ENCODE measurements around the gene ARID5B. TPM values are rescaled to one million over a fixed set of nuclear protein-coding genes. Genes with fewer than 3 reads are reported as not detected.

The ARID5B gene
- total RNA-seq, 1 experiment from 2014 or later: 12.4 TPM

GRCh38 chr10:62037890-62038608, 136.6 kb downstream of the ARID5B start:
- no peak for DNase-seq (ENCODE audit: low spot score)
- in situ Hi-C loops (cut with HindIII; ENCODE audit: low sequenced_read_pairs): no loop called here

- in situ Hi-C loops (cut with HindIII; ENCODE audit: low sequenced_read_pairs): no loop called here
- peak; percentile 64 for DNase-seq (ENCODE audit: low spot score)
Observed at GRCh38 chr10:62038609-62039190, 137.2 kb downstream of the ARID5B start.

GRCh38 chr10:62039954-62040353, 138.5 kb downstream of the ARID5B start:
- DNase-seq (ENCODE audit: low spot score): no peak
- in situ Hi-C loops (cut with HindIII; ENCODE audit: low sequenced_read_pairs): no loop called here

- in situ Hi-C loops (cut with HindIII; ENCODE audit: low sequenced_read_pairs): no loop called here
- DNase-seq (ENCODE audit: low spot score): no peak
Observed at GRCh38 chr10:62040881-62041280, 139.4 kb downstream of the ARID5B start.

GRCh38 chr10:62043421-62044021, 142.0 kb downstream of the ARID5B start:
- in situ Hi-C loops (cut with HindIII; ENCODE audit: low sequenced_read_pairs): no loop called here
- DNase-seq (ENCODE audit: low spot score): no peak

GRCh38 chr10:62044566-62044965, 143.1 kb downstream of the ARID5B start:
- DNase-seq (ENCODE audit: low spot score): no peak
- in situ Hi-C loops (cut with HindIII; ENCODE audit: low sequenced_read_pairs): no loop called here

GRCh38 chr10:62045765-62046521, 144.4 kb downstream of the ARID5B start:
- in situ Hi-C loops (cut with HindIII; ENCODE audit: low sequenced_read_pairs): no loop called here
- DNase-seq (ENCODE audit: low spot score): no peak

GRCh38 chr10:62046522-62047227, 145.2 kb downstream of the ARID5B start:
- DNase-seq (ENCODE audit: low spot score): peak; percentile 32
- in situ Hi-C loops (cut with HindIII; ENCODE audit: low sequenced_read_pairs): no loop called here

GRCh38 chr10:62047228-62047892, 145.9 kb downstream of the ARID5B start:
- in situ Hi-C loops (cut with HindIII; ENCODE audit: low sequenced_read_pairs): no loop called here
- DNase-seq (ENCODE audit: low spot score): no peak

GRCh38 chr10:62047960-62048383, 146.5 kb downstream of the ARID5B start:
- in situ Hi-C loops (cut with HindIII; ENCODE audit: low sequenced_read_pairs): no loop called here
- no peak for DNase-seq (ENCODE audit: low spot score)

- in situ Hi-C loops (cut with HindIII; ENCODE audit: low sequenced_read_pairs): no loop called here
- peak; percentile 17 for DNase-seq (ENCODE audit: low spot score)
Observed at GRCh38 chr10:62048470-62048869, 147.0 kb downstream of the ARID5B start.

- peak; percentile 60 for DNase-seq (ENCODE audit: low spot score)
- in situ Hi-C loops (cut with HindIII; ENCODE audit: low sequenced_read_pairs): no loop called here
Observed at GRCh38 chr10:62048919-62049623, 147.6 kb downstream of the ARID5B start.

GRCh38 chr10:62049624-62050345, 148.3 kb downstream of the ARID5B start:
- in situ Hi-C loops (cut with HindIII; ENCODE audit: low sequenced_read_pairs): no loop called here
- DNase-seq (ENCODE audit: low spot score): peak; percentile 13

- in situ Hi-C loops (cut with HindIII; ENCODE audit: low sequenced_read_pairs): no loop called here
- no peak for DNase-seq (ENCODE audit: low spot score)
Observed at GRCh38 chr10:62050346-62050892, 148.9 kb downstream of the ARID5B start.

- no peak for DNase-seq (ENCODE audit: low spot score)
- in situ Hi-C loops (cut with HindIII; ENCODE audit: low sequenced_read_pairs): no loop called here
Observed at GRCh38 chr10:62050893-62051433, 149.5 kb downstream of the ARID5B start.

GRCh38 chr10:62052276-62052675, 150.8 kb downstream of the ARID5B start:
- no peak for DNase-seq (ENCODE audit: low spot score)
- in situ Hi-C loops (cut with HindIII; ENCODE audit: low sequenced_read_pairs): no loop called here

GRCh38 chr10:62053860-62054259, 152.4 kb downstream of the ARID5B start:
- in situ Hi-C loops (cut with HindIII; ENCODE audit: low sequenced_read_pairs): no loop called here
- DNase-seq (ENCODE audit: low spot score): no peak
